GM12878 (cell line): Measurements from ENCODE around the gene S1PR4. TPM values are rescaled to one million over a fixed set of nuclear protein-coding genes. Genes with fewer than 3 reads are reported as not detected.
A peak's percentile ranks its signal among the peaks of the same experiment; 100 is the strongest.

Experiments
- BACH1 ChIP-seq: fragments of 450-650 bp; IDR thresholded peaks from 2 replicates; pipeline ENCODE4 v1.6.1; 2017; ENCODE audit warnings: mild to moderate bottlenecking, borderline replicate concordance
- BHLHE40 ChIP-seq, 2 experiments: fragments of 450-650 bp in 1 of 2; IDR thresholded peaks; 2 replicates each; pipeline ENCODE4 v1.6.1; 2011 to 2017; ENCODE audit warnings: low read depth in 2 of 2, borderline replicate concordance in 1 of 2, improper control_type of control experiment in 1 of 2, low read length in 1 of 2, mild to moderate bottlenecking in 1 of 2
- CHD4 ChIP-seq: fragments of 200-600 bp; sonication (generic); IDR thresholded peaks from 2 replicates; pipeline ENCODE4 v1.6.1; 2016; ENCODE audit warnings: mild to moderate bottlenecking
- FOXK2 ChIP-seq: fragments of 450-650 bp; IDR thresholded peaks from 2 replicates; pipeline ENCODE4 v1.6.1; 2017; ENCODE audit warnings: mild to moderate bottlenecking, moderate library complexity
- HDAC6 ChIP-seq: fragments of 200-600 bp; sonication (generic); IDR thresholded peaks from one replicate; pipeline ENCODE4 v1.8.0; 2017; ENCODE audit warnings: antibody characterized with exemption; ENCODE audit not compliant: unreplicated experiment
- NFYA ChIP-seq: IDR thresholded peaks from 2 replicates; pipeline ENCODE4 v1.6.1; 2011; ENCODE audit warnings: low read depth, mild to moderate bottlenecking, low read length, improper control_type of control experiment, borderline replicate concordance
- POLR2A ChIP-seq: IDR thresholded peaks from 2 replicates; pipeline ENCODE4 v1.6.1; 2011; ENCODE audit warnings: low read depth, mild to moderate bottlenecking, low read length
- POLR2AphosphoS5 ChIP-seq: IDR thresholded peaks from 2 replicates; pipeline ENCODE4 v1.6.1; 2011; ENCODE audit warnings: mild to moderate bottlenecking, low read length, inconsistent platforms
- SIN3A ChIP-seq: IDR thresholded peaks from 2 replicates; pipeline ENCODE4 v1.6.1; 2012; ENCODE audit warnings: low read depth, low read length, improper control_type of control experiment
- SMAD5 ChIP-seq: IDR thresholded peaks from 2 replicates; pipeline ENCODE4 v1.6.1; 2016; ENCODE audit warnings: antibody characterized with exemption, low read depth
- SRF ChIP-seq, 2 experiments: IDR thresholded peaks; 2 replicates each; pipeline ENCODE4 v1.6.1; 2011; ENCODE audit warnings: low read depth in 2 of 2, low read length in 2 of 2, mild to moderate bottlenecking in 1 of 2, moderate library complexity in 1 of 2
- STAT1 ChIP-seq: fragments of 450-650 bp; conservative IDR thresholded peaks from 2 replicates; pipeline ENCODE4 v1.6.1; 2014; ENCODE audit warnings: antibody characterized with exemption, mild to moderate bottlenecking
- ZNF274 ChIP-seq: IDR thresholded peaks from one replicate; pipeline ENCODE4 v1.8.0; 2011; ENCODE audit not compliant: insufficient read length, insufficient read depth
- polyA plus RNA-seq, 11 experiments: library from polyadenylated mRNA; depleted of rRNA in 4 of 11; unstranded in 6 of 11; stranded (reverse) in 5 of 11; fragments of >200 nt; fragmentation: Nextera tagmentation in 4 of 11; fragmentation: Illumina TruSeq in 1 of 11; extraction: Ambion mirVana in 4 of 11; extraction: Trizol in 1 of 11; gene quantifications; 1 replicate in 1 of 11; 2 replicates in 10 of 11; pipeline versions ENCODE4 v1.2.1 to v1.2.3, GENCODE V29; 2011 to 2016; ENCODE audit warnings: inconsistent platforms in 2 of 11, missing spikeins in 2 of 11, low read depth in 1 of 11
- total RNA-seq, 4 experiments: library from RNA; depleted of rRNA in 3 of 4; stranded (reverse); fragments of >200 nt in 3 of 4; fragmentation: Illumina TruSeq in 1 of 4; extraction: Trizol in 1 of 4; gene quantifications; 2 replicates each; pipeline versions ENCODE4 v1.2.1 to v1.2.3, GENCODE V29; 2013 to 2021
- TF ChIP-seq, protein P1 (sequence below): IDR thresholded peaks from 2 replicates; pipeline ENCODE4 v1.6.1; 2012; ENCODE audit warnings: low read depth, low read length, improper control_type of control experiment
- TF ChIP-seq, protein P2 (sequence below): fragments of 450-650 bp; IDR thresholded peaks from 2 replicates; pipeline ENCODE4 v1.6.1; 2017; ENCODE audit warnings: mild to moderate bottlenecking, moderate library complexity
- TF ChIP-seq, protein P3 (sequence below), 3 experiments: IDR thresholded peaks in 2 of 3; conservative IDR thresholded peaks in 1 of 3; 2 replicates each; pipeline ENCODE4 v1.5.1; 2011; ENCODE audit warnings: low read depth in 3 of 3, low read length in 3 of 3, mild to moderate bottlenecking in 3 of 3, control low read depth in 2 of 3, moderate library complexity in 2 of 3, inconsistent platforms in 1 of 3, mixed read lengths in 1 of 3; ENCODE audit not compliant: control insufficient read depth in 2 of 3, insufficient read depth in 1 of 3; ENCODE audit errors: extremely low read depth in 1 of 3
- TF ChIP-seq, protein P4 (sequence below): fragments of 150-350 bp; IDR thresholded peaks from 2 replicates; pipeline ENCODE4 v1.6.1; 2014; ENCODE audit warnings: mild to moderate bottlenecking, low read depth, low read length
- TF ChIP-seq, protein P5 (sequence below): IDR thresholded peaks from 2 replicates; pipeline ENCODE4 v1.6.1; 2012; ENCODE audit warnings: low read depth, low read length, improper control_type of control experiment

S1PR4 gene
- total and polyA plus RNA-seq, 10 of the 15 experiments (the other 5 are each of a cell fraction or from before 2014, with no cell fraction given): 0.19 to 57.7 (median 32.4) TPM; not detected in 1

DNA sequence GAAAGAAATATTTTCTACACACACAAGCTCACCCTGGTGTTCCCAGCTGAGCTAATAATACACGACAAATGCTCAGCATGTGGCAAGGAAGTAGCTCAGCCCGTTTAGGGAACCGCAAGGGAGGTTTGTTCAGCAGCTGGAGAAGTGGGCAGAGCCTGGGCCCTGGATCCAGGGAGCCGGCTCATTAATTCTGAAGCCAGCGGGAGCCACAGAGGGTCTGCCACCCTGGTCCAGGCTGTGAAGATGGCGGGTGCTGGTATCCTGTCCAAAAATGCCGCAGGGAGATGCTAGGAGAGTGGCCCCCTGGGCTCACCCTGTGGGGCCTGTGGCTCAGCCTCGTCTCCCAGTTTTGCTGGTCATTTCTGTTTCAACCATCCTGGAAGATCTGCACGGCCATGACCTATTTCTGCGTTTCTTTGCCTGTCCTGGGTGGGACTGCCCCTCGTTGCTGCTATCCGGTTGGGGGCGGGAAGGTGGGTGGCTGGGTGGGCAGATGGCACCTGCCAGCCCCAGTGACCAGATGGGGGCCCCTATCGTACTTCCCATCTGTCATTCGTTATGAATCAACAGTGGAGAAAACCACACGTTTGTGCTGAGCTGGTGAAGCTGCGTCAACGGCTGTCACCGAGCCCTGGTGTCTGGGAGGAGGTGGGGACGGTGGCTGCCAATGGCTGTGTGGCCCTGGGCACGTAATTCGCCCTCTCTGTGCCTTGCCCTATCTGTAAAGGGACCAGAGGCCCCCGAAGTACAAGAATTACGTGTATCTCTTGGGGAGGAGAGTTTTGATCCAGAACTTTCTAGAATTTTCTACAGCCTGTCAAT lies 45.4 kb upstream of the S1PR4 start (continued):
- TF ChIP-seq, protein P1, sequence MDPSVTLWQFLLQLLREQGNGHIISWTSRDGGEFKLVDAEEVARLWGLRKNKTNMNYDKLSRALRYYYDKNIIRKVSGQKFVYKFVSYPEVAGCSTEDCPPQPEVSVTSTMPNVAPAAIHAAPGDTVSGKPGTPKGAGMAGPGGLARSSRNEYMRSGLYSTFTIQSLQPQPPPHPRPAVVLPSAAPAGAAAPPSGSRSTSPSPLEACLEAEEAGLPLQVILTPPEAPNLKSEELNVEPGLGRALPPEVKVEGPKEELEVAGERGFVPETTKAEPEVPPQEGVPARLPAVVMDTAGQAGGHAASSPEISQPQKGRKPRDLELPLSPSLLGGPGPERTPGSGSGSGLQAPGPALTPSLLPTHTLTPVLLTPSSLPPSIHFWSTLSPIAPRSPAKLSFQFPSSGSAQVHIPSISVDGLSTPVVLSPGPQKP: no peak
- TF ChIP-seq POLR2AphosphoS5 (no peak), BACH1 (peak; percentile 67; the same call in 1 of the 2 replicates), CHD4 (no peak; the same call in 1 of the 2 replicates), SRF (IDR thresholded peaks at IDR 0.05; ENCODE audit: low read depth in 2 of 2, low read length in 2 of 2) (peak in 1 of 2 experiments; percentile 35; a peak in 1 of 4 replicates), SMAD5 (no peak), FOXK2 (no peak), POLR2A (peak; percentile 58; the same call in 1 of the 2 replicates), BHLHE40 (IDR thresholded peaks at IDR 0.05; ENCODE audit: borderline replicate concordance in 1 of 2, low read depth in 2 of 2, low read length in 1 of 2) (peak; percentile 86 to 94), HDAC6 (no peak), ZNF274 (no peak), NFYA (no peak), SIN3A (no peak), STAT1 (no peak)
- TF ChIP-seq, protein P2, sequence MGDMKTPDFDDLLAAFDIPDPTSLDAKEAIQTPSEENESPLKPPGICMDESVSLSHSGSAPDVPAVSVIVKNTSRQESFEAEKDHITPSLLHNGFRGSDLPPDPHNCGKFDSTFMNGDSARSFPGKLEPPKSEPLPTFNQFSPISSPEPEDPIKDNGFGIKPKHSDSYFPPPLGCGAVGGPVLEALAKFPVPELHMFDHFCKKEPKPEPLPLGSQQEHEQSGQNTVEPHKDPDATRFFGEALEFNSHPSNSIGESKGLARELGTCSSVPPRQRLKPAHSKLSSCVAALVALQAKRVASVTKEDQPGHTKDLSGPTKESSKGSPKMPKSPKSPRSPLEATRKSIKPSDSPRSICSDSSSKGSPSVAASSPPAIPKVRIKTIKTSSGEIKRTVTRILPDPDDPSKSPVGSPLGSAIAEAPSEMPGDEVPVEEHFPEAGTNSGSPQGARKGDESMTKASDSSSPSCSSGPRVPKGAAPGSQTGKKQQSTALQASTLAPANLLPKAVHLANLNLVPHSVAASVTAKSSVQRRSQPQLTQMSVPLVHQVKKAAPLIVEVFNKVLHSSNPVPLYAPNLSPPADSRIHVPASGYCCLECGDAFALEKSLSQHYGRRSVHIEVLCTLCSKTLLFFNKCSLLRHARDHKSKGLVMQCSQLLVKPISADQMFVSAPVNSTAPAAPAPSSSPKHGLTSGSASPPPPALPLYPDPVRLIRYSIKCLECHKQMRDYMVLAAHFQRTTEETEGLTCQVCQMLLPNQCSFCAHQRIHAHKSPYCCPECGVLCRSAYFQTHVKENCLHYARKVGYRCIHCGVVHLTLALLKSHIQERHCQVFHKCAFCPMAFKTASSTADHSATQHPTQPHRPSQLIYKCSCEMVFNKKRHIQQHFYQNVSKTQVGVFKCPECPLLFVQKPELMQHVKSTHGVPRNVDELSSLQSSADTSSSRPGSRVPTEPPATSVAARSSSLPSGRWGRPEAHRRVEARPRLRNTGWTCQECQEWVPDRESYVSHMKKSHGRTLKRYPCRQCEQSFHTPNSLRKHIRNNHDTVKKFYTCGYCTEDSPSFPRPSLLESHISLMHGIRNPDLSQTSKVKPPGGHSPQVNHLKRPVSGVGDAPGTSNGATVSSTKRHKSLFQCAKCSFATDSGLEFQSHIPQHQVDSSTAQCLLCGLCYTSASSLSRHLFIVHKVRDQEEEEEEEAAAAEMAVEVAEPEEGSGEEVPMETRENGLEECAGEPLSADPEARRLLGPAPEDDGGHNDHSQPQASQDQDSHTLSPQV: no peak
- TF ChIP-seq, protein P3, sequence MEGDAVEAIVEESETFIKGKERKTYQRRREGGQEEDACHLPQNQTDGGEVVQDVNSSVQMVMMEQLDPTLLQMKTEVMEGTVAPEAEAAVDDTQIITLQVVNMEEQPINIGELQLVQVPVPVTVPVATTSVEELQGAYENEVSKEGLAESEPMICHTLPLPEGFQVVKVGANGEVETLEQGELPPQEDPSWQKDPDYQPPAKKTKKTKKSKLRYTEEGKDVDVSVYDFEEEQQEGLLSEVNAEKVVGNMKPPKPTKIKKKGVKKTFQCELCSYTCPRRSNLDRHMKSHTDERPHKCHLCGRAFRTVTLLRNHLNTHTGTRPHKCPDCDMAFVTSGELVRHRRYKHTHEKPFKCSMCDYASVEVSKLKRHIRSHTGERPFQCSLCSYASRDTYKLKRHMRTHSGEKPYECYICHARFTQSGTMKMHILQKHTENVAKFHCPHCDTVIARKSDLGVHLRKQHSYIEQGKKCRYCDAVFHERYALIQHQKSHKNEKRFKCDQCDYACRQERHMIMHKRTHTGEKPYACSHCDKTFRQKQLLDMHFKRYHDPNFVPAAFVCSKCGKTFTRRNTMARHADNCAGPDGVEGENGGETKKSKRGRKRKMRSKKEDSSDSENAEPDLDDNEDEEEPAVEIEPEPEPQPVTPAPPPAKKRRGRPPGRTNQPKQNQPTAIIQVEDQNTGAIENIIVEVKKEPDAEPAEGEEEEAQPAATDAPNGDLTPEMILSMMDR (IDR thresholded peaks at IDR 0.05 in 2 of 3, conservative IDR thresholded peaks at IDR 0.05 in 1 of 3; ENCODE audit: control insufficient read depth in 2 of 3, extremely low read depth in 1 of 3, insufficient read depth in 1 of 3, low read depth in 3 of 3, low read length in 3 of 3): no peak
- TF ChIP-seq, protein P4, sequence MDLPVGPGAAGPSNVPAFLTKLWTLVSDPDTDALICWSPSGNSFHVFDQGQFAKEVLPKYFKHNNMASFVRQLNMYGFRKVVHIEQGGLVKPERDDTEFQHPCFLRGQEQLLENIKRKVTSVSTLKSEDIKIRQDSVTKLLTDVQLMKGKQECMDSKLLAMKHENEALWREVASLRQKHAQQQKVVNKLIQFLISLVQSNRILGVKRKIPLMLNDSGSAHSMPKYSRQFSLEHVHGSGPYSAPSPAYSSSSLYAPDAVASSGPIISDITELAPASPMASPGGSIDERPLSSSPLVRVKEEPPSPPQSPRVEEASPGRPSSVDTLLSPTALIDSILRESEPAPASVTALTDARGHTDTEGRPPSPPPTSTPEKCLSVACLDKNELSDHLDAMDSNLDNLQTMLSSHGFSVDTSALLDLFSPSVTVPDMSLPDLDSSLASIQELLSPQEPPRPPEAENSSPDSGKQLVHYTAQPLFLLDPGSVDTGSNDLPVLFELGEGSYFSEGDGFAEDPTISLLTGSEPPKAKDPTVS: peak; percentile 99
- TF ChIP-seq, protein P5, sequence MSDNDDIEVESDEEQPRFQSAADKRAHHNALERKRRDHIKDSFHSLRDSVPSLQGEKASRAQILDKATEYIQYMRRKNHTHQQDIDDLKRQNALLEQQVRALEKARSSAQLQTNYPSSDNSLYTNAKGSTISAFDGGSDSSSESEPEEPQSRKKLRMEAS: no peak
